ENCODE measurements around the gene ULK4.
"Not testable (repeated sequence)": the region's sequence is repeated elsewhere in the genome, so short reads cannot be mapped to it uniquely, and the experiment has no call there.

ULK4 gene

GRCh38 chr3:41290736-41291135, 671.2 kb downstream of the ULK4 start:
- DNase-seq: no peak

GRCh38 chr3:41290306-41290705, 671.6 kb downstream of the ULK4 start:
- DNase-seq: no peak

- DNase-seq: no peak
Measured at GRCh38 chr3:41288785-41289184, 673.1 kb downstream of the ULK4 start.

DNA sequence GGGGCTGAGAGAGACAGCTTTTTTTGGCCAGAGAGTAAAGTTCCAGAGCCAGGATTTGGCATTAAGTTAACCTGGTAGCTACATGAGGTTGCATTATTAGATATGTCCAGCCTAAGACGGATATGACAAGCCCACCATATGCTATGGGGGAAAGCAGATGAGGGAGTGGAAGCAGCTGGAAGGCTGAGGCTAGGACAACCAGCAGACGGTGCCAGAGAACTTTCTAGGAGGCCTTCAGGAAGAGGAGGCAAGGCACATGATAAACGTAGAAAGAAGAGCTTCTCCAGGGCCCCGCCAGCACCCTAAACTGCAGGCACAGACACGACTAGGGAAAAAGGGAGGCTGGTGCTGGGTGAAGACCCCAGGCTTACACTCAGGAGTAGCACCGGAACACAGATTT, 675.6 kb downstream of the ULK4 start:
- DNase-seq: no peak

- not testable (repeated sequence) for DNase-seq
Measured at GRCh38 chr3:41284934-41285333, 677.0 kb downstream of the ULK4 start.

DNA sequence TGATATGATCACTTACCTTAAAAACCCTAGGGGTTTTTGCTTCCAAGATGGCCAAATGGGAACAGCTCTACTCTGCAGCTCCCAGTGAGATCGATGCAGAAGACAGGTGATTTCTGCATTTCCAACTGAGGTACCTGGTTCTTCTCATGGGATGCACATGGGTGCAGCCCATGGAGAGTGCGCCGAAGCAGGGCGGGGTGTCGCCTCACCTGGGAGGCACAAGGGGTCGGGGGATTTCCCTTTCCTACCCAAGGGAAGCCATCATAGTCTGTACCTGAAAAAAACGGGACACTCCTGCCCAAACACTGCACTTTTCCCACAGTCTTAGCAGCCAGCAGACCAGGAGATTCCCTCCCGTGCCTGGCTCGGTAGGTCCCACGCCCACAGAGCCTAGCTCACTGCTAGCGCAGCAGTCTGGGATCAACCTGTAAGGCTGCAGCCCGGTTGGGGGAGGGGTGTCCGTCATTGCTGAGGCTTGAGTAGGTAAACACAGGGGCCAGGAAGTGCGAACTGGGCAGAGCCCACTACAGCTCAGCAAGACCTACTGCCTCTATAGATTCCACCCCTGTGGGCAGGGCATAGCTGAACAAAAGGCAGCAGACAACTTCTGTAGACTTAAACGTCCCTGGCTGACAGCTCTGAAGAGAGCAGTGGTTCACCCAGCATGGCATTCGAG, 684.0 kb downstream of the ULK4 start:
- DNase-seq: no peak

- DNase-seq: no peak
Measured at GRCh38 chr3:41276191-41276590, 685.7 kb downstream of the ULK4 start.

DNA sequence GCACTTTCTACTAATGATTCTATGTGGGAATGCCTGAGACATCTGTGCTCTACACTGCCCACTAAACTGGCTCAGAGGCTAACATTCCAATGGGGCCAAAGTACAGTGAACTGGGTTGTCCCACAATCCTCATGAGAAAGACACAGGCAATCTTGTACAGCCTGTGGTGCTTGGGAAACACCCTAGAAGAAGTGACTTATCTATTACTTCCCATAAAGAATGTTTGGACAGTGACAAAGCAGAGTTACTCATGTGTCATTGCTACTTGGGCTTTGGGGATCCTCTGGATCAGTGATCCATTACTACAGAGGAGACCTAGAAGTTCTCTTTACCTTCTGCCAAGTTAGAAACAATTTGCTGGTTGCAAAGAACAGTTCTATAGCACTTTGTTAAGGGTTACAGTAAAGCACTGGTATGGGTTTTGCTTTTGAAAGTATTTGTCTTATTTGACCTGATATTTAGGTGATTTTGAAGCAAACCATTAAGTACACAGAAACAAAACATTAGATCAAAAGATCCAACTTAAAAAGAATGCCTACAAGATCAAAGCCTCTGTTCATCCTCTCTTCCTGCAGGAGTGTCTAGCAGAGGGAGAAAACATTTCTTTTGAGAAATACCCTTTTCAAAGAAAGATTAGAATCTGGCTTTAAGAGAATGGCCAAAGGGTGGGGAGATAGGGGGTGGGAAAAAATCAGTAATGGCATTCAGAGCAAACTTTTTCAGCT, 686.8 kb downstream of the ULK4 start:
- DNase-seq: no peak

- no peak for DNase-seq
Measured at GRCh38 chr3:41272667-41273066, 689.2 kb downstream of the ULK4 start.

DNA sequence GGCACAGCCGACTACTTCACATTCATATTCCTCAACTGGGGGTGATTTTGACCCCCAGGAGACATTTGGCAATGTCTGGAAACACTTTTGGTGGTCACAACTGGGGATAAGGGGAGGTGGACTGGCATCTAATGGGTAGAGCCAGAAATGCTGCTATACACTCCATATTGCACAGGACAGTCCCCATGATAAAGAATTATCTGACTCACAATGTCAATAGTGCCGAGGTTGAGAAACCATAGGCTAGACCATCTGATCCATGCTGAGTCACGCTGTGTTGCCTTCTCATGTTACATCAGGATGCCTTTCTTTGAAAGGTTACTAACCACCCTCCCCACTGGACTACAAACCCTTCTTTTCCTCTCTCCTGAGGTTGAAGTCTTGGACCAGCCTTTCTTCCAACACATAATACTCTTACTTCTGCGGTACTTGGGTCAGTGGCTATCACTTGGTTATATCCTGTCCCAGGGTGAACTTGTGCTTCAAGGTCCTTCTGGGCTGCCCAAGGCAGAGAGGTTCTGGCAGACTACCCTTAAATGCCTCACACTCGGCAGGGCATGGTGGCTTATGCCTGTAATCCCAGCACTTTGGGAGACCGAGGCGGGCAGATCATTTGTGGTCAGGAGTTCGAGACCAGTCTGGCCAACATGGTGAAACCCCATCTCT, 693.8 kb downstream of the ULK4 start:
- DNase-seq: no peak

- DNase-seq: no peak
Measured at GRCh38 chr3:41265823-41266273, 696.1 kb downstream of the ULK4 start.

GRCh38 chr3:41265011-41265545, 696.8 kb downstream of the ULK4 start:
- DNase-seq: no peak

DNA sequence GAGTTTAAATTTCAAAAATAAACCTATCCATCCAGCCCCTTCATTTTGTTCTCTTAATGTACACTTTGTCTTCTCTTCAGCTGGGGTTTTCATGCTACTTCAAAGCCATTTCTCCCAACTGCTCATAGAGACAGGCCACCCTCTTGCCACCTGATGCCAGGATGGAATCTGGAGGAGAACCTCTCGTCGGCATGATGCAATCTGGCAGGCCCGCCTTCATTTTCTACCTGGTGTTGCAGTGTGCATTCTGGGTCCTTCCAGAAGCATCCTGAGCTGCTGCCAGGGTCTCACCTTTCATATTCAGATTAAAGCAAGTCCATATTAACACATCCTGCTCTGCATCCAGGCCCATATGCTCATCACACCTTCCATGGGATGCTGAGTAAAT, 701.8 kb downstream of the ULK4 start:
- DNase-seq: no peak

DNA sequence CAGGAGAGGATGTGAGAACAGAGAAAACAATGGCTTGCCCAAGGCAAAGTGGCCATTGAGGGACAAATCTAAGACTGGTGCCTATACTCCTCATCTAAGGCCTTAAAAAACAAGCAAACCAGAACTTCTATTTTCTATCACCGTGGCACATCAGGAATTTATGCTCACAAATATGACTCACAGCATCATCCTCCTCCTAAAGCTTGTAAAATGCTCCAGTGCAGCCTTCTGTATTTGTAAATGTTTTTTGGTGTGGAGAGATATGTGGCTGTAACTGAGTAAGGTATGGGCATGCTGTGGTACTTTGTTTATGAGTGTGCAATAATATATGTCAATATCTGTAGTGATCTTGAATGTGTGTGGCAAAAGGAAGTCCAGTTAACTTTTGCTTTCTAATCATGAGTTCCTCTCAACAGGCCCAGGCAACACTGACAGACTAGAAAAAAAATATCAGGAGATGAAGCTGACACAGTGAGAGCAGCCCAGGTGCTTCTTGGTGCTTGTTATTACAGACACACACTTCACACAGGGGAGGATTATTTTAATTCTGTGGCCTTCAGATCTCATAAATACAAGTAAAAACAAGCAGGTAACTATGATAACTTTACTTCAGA, 702.3 kb downstream of the ULK4 start:
- no peak for DNase-seq

GRCh38 chr3:41258239-41258800, 703.6 kb downstream of the ULK4 start:
- DNase-seq: no peak

DNA sequence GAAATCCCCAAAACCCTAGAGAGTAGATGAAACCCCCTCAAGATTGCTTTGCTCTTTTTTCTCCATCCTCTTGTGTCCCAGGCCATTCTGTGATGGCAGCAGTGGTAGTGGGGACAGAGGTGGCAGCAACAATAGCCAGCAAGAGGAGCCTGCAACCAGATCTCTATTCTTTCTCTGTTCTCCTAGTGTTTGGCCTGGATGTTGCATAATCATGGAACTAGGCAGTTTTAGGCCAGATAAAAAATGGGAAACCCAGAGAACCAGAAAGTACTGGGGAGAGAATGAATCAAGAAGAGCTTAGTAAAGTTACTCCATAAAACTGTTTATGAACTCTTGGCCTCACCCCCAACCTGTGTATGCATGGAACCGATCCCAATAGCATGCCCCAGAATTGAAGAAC, 710.3 kb downstream of the ULK4 start:
- no peak for DNase-seq

DNA sequence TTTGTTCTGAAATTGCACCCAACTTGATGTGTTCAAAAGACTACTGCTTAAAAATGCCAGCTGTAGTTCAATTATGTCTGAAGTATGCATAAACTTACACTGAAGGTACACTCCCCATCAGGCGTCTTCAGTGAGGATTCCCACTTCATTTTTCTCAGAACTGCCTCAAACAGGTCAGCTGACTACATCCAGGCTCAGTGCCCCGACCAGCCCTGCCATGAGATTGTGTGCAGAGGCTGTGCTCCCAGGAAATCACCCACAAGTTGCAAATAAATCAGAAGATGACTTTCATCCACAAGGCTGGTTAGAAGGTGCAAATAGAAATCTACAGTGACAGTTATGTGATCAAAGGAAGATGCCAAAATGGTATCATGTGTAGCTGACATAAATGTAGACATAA, 711.1 kb downstream of the ULK4 start:
- DNase-seq: no peak

DNA sequence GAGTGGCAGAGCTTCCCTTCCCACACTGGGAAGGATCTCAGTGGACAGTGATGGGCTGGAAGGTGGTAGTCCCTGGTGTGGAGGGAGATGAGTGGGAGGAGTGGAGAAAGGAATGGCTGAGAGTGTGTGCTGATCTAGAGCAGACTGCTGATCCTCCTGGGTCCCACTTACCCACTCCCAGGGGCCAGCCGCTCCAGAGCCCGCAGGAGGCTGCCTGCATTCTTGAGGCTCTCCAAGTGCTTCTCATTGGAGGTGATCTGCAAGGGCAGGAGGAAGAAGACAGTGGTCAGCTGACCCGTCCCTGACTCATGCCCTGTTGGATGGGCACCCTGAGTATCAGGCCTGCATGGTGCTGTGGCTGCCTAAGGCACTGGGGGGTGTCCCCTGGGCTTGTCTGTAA, 712.6 kb downstream of the ULK4 start:
- DNase-seq: no peak

DNA sequence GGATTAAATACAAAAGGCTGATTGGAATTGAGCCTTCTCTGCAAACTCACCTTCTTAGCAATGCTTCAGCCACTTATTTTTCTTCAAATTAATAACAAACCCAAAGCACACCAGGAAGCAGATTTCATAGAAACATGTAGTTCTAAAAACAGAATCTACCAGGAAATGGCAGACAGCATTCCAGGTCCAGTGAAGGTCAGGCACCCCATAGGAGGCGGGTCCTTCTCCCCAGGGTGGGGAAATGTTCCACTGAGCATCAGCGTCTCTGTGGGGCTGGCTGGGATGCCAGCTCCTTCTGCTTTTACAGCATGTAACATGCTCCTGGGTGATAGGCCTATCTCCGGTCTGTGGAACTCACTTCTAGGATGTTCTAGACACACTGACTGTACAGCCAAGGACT, 713.4 kb downstream of the ULK4 start:
- DNase-seq: no peak

- no peak for DNase-seq
Measured at GRCh38 chr3:41247055-41248004, 714.6 kb downstream of the ULK4 start.

DNA sequence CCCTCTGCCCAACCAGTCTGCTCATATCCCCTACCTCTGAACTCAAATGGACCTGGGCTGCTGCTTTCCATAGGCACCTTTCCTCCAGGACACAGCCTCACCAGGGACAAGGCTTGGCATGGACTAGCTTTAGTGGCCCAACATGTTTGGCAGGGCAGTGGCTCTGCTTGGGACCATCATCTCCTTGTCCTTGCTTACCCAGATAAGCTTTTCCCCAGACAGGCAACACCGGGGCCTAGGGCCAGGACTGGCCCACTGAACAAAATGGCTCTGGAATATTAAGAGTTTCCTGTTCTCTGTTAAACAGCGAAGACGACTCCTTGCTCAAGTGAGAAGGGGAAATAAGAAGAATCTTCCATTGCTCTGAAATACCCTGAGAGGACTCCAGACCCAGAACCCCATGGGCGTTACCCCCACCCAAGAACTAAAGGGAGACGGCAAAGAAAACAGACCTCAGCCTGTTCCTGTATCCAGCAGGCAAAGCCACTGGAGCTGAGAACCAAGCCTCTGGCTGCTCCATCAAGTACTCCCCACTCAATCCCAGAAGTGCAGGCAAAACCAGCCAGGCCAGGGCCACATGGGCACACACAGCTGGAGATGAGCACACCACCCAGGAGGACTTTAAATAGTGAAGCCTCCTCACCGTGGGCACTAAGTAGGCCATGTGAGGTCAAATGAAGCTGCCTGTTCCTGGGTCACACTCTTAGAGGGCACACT, 717.1 kb downstream of the ULK4 start:
- DNase-seq: no peak

Measured in activated naive CD4-positive, alpha-beta T cell treated with anti-CD3 and anti-CD28 coated beads, Interleukin-2, amount 50 U/mL, for 16 hours (primary cell).